Fibroblast of the aortic adventitia (primary cell): ENCODE results near the gene TMEM51. TPM values are rescaled to one million over a fixed set of nuclear protein-coding genes. Genes with fewer than 3 reads are reported as not detected.

Experiments used
- DNase-seq: peaks from one replicate; pipeline ENCODE4 v3.0.0-alpha.2; 2010; ENCODE audit warnings: low read depth
- H3K4me3 ChIP-seq: 2 replicates; pipeline ENCODE4 v1.5.1; 2011; ENCODE audit warnings: low read depth, mild to moderate bottlenecking, control low read depth, low read length, moderate library complexity
- CTCF ChIP-seq: IDR thresholded peaks from 2 replicates; pipeline ENCODE4 v1.5.1; 2011; ENCODE audit warnings: mild to moderate bottlenecking, low read length, control low read depth, inconsistent platforms; ENCODE audit not compliant: insufficient read depth
- total RNA-seq: library from RNA; depleted of rRNA; stranded (reverse); fragments of >200 nt; gene quantifications from 2 replicates; pipeline ENCODE4 v1.2.3, GENCODE V29; 2012; ENCODE audit warnings: low replicate concordance

Gene TMEM51
- total RNA-seq, 1 donor = 1.4 TPM

- DNase-seq = no peak
- no peak for TF ChIP-seq CTCF
- H3K4me3 ChIP-seq = no peak overlapping the region
These were observed 67.4 kb downstream of the TMEM51 start for GRCh38 chr1:15220825-15221431.

GRCh38 chr1:15222653-15223303 lies 69.2 kb downstream of the TMEM51 start:
- H3K4me3 ChIP-seq = no peak overlapping the region
- TF ChIP-seq CTCF = no peak
- DNase-seq = no peak

GRCh38 chr1:15224259-15224869 lies 70.8 kb downstream of the TMEM51 start:
- no peak for DNase-seq
- H3K4me3 ChIP-seq = no peak overlapping the region

GRCh38 chr1:15224974-15225373 lies 71.4 kb downstream of the TMEM51 start:
- TF ChIP-seq CTCF = no peak
- DNase-seq = no peak
- H3K4me3 ChIP-seq = no peak overlapping the region

More at GRCh38 chr1:15224259-15224869, 70.8 kb downstream of the TMEM51 start:
- no peak for TF ChIP-seq CTCF

GRCh38 chr1:15225461-15225860 lies 71.9 kb downstream of the TMEM51 start:
- H3K4me3 ChIP-seq = no peak overlapping the region
- no peak for TF ChIP-seq CTCF
- DNase-seq = no peak

GRCh38 chr1:15226388-15227255 lies 73.1 kb downstream of the TMEM51 start:
- no peak for DNase-seq
- H3K4me3 ChIP-seq = no peak overlapping the region
- no peak for TF ChIP-seq CTCF
